GM12875 (cell line): ENCODE measurements around the gene FFAR2.

Experiments
- H3K4me3 ChIP-seq: one replicate; pipeline ENCODE4 v1.5.1; 2011; ENCODE audit warnings: low read depth, low read length, control low read depth
- TF ChIP-seq, protein P1 (sequence below): IDR thresholded peaks from 2 replicates; pipeline ENCODE4 v1.5.1; 2011; ENCODE audit warnings: low read depth, mild to moderate bottlenecking, control low read depth, inconsistent platforms, low read length, moderate library complexity, borderline replicate concordance; ENCODE audit not compliant: insufficient read depth

The FFAR2 gene

DNA sequence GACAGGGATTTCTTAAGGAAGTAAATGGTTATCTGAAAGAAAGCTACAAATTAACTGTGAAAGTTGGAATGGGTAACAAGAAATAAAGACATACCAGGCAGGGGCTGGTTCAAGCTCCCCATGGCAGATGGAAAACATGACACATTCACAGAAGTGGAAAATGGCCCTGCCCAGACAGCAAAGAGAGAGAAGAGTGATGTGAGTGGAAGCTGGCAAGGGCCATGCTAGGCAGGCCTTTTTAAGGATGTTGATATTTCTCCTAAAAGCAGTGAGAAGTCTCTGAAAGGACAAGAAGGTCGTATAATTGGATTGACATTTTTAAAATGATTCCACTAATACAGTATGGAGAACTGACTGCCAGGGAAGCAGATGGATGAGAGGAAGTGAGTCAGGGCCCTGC, 3.3 kb upstream of the FFAR2 start:
- TF ChIP-seq, protein P1, sequence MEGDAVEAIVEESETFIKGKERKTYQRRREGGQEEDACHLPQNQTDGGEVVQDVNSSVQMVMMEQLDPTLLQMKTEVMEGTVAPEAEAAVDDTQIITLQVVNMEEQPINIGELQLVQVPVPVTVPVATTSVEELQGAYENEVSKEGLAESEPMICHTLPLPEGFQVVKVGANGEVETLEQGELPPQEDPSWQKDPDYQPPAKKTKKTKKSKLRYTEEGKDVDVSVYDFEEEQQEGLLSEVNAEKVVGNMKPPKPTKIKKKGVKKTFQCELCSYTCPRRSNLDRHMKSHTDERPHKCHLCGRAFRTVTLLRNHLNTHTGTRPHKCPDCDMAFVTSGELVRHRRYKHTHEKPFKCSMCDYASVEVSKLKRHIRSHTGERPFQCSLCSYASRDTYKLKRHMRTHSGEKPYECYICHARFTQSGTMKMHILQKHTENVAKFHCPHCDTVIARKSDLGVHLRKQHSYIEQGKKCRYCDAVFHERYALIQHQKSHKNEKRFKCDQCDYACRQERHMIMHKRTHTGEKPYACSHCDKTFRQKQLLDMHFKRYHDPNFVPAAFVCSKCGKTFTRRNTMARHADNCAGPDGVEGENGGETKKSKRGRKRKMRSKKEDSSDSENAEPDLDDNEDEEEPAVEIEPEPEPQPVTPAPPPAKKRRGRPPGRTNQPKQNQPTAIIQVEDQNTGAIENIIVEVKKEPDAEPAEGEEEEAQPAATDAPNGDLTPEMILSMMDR: no peak
- H3K4me3 ChIP-seq: no peak overlapping the region

DNA sequence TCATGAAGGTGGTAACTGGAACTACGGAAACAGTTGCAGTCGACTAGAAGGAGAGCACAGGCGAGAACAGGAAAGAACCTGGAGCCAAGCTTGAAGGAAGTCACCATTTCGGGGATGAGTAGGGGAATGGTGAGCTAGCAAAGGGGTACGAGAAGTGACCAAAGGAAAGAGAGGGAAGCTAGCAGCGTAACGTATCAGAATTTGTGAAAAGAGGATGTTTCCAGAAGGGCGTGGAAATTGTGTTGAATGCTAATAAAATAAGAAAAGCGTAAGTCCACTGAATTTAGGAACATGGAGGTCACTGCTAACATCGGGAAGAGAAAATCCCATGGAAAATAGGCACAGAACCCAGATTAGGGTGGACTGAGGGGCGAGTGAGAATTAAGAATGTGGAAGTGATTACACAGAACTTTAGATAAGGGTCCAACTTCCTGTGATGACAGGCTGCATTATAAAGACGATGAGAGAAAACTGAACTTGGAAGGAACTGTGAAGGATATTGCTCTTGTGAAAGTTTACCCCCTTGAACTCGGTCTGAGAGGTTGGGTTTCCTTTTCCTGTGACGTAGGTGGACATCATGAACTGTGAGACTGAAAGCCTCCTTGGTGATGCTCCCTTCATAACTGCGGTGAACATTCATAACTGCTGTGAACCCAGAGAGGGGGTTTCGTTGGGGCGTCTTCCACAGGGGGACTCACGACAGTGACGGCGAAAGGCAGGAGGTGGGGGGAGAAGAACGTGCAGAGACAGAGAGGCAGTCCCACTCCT, 2.0 kb upstream of the FFAR2 start:
- TF ChIP-seq, protein P1: no peak

DNA sequence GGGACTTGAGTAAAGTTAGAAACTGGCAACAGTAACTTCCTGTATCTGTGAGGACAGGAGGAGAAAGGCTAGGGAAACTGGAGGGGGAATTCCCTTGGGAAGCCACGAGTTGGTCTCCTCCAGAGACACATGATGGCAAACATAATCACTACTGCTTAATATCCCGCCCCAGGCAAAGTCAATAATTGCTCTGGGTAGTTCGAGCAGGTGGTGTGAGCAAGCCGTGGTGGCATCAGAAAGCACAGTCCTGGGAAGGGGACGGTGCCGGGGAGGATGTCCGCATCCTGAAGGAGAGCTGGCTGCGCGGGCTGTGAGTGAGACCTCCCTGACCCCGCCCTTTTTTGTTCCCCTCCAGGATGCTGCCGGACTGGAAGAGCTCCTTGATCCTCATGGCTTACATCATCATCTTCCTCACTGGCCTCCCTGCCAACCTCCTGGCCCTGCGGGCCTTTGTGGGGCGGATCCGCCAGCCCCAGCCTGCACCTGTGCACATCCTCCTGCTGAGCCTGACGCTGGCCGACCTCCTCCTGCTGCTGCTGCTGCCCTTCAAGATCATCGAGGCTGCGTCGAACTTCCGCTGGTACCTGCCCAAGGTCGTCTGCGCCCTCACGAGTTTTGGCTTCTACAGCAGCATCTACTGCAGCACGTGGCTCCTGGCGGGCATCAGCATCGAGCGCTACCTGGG, 1.4 kb downstream of the FFAR2 start:
- H3K4me3 ChIP-seq: no peak overlapping the region
- TF ChIP-seq, protein P1: no peak

More for the DNA sequence above, 2.0 kb upstream of the FFAR2 start:
- no peak overlapping the region for H3K4me3 ChIP-seq

DNA sequence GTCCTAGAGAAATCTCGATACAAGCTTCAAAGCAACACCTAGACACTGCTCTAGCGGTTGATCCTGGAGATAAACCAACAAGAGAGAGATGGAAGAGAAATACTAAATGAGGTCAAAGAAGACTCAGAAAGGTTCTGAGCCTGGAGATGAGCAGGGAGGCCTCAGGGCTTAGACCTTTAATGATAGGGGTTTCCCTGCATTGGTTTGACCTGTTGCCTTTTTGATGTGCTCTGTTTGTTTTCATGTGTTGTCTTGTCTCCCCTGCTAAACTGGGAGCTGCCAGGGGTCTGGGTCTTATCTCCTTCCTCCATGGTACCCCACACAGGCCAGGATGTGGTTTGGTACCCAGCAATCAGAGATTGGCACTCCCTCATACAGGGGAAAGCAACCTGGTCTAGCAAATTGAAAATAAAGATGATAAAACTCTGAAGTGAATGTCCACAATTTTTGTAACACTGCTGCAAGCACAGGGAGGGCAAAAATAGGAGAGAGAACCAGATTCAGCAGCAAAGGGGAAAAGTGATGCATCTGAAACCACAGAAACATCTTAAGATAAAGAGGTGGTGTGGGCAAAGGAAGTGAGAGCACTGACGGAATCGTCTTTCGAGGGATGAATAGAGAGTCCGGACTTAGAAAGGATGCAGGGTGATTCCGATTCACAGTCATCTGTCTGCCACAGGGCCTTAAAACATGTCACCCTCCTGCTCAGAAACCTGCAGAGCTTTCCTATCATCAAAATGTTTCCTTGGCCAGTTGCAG, 3.5 kb downstream of the FFAR2 start:
- TF ChIP-seq, protein P1: no peak
- no peak overlapping the region for H3K4me3 ChIP-seq

DNA sequence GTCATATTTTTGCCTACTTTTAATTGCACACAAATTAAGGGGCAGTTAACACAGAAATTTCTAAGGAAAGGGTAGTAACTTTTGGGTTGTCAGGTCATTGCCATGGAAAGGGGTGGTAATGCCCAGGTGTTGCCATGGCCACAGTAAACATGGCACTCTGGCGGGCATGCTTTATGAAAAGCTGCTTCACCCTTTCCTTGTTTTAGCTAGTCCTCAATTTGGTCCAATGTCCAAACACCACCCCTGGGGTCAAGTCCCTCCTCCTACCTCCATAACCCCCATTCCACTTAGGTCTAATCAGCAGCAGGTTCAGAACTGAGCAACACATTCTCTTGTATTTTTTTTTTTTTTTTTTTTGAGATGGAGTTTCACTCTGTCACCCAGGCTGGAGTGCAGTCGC, 6.6 kb downstream of the FFAR2 start:
- TF ChIP-seq, protein P1: no peak
- H3K4me3 ChIP-seq: no peak overlapping the region

DNA sequence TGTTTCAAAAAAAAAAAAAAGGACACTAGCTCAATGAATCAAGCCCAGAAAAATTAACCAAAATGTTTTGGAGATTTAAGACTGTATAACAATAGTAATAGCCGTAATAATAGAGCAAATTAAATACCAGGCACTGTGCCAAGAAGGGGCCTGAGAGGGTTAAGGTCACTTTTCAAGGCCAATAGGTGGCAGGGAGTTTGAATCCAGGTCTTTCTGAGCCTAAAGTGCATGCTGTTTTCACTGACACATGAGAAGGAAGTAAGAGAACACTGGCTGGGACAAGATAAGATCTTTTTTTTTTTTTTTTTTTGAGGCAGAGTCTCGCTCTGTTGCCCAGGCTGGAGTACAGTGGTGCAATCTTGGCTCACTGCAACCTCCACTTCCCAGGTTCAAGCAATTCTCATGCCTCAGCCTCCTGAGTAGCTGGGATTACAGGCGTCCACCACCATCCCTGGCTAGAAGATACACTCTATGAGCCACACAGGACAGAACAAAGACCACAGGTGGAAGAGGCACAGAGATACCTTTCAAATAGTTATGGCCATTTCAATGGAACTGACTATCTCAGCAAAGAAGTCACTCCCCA, 7.7 kb downstream of the FFAR2 start:
- TF ChIP-seq, protein P1: no peak
- no peak overlapping the region for H3K4me3 ChIP-seq
